Measurements from ENCODE around the gene GLDC.

- no peak for TF ChIP-seq CTCF (IDR thresholded peaks at IDR 0.05)
- no peak for TF ChIP-seq EZH2 (IDR thresholded peaks at IDR 0.05; ENCODE audit: borderline replicate concordance, insufficient read depth, low read depth, low read length, poor library complexity, severe bottlenecking)
Observed at GRCh38 chr9:6611865-6612264, 33.7 kb downstream of the GLDC start.

Measured in B cell (primary cell).